ENCODE measurements around the gene CPED1.
A peak's percentile ranks its signal among the peaks of the same experiment; 100 is the strongest.
"Not testable (repeated sequence)": the region's sequence is repeated elsewhere in the genome, so short reads cannot be mapped to it uniquely, and the experiment has no call there.

Gene CPED1

GRCh38 chr7:121300685-121301420 is 312.3 kb downstream of the CPED1 start:
- DNase-seq: no peak

- DNase-seq: no peak
These were observed 313.1 kb downstream of the CPED1 start for GRCh38 chr7:121301446-121302213.

GRCh38 chr7:121302214-121302745 is 313.8 kb downstream of the CPED1 start:
- no peak for DNase-seq

GRCh38 chr7:121303422-121304101 is 315.1 kb downstream of the CPED1 start:
- no peak for DNase-seq

- no peak for DNase-seq
These were observed 315.7 kb downstream of the CPED1 start for GRCh38 chr7:121304102-121304658.

GRCh38 chr7:121305109-121305508 is 316.6 kb downstream of the CPED1 start:
- no peak for DNase-seq

GRCh38 chr7:121306565-121306964 is 318.1 kb downstream of the CPED1 start:
- no peak for DNase-seq

- DNase-seq: no peak
These were observed 318.6 kb downstream of the CPED1 start for GRCh38 chr7:121307021-121307574.

- DNase-seq: no peak
These were observed 324.8 kb downstream of the CPED1 start for GRCh38 chr7:121313220-121313792.

GRCh38 chr7:121313793-121314676 is 325.5 kb downstream of the CPED1 start:
- peak; percentile 6 for DNase-seq

- DNase-seq: not testable (repeated sequence)
These were observed 326.7 kb downstream of the CPED1 start for GRCh38 chr7:121315170-121315569.

- DNase-seq: no peak
These were observed 333.9 kb downstream of the CPED1 start for GRCh38 chr7:121322460-121322859.

- DNase-seq: no peak
These were observed 335.2 kb downstream of the CPED1 start for GRCh38 chr7:121323515-121324302.

- no peak for DNase-seq
These were observed 339.2 kb downstream of the CPED1 start for GRCh38 chr7:121327671-121328070.

- DNase-seq: peak; percentile 4
These were observed 340.1 kb downstream of the CPED1 start, which contains the start of gene WNT16 for GRCh38 chr7:121328508-121329190. TSS of gene WNT16 (plus strand) at chr7:121329000. CDS start at chr7:121329293, 293 bp downstream.

- DNase-seq: peak; percentile 37
These were observed 340.9 kb downstream of the CPED1 start for GRCh38 chr7:121329191-121330052.

GRCh38 chr7:121330053-121330833 is 341.7 kb downstream of the CPED1 start:
- peak; percentile 5 for DNase-seq

GRCh38 chr7:121331048-121331447 is 342.5 kb downstream of the CPED1 start:
- no peak for DNase-seq

Data from hematopoietic multipotent progenitor cell treated with erythropoietin and hydrocortisone succinate and interleukin-3 and kit ligand, for 4 days (in vitro differentiated cells).